Skeletal muscle cell (primary cell): Measurements from ENCODE around the gene CLDN4.

Source experiments
- DNase-seq: peaks from one replicate; pipeline ENCODE4 v3.0.0-alpha.2; 2010; ENCODE audit warnings: low read depth
- H3K4me3 ChIP-seq: 2 replicates; pipeline ENCODE4 v1.5.1; 2011; ENCODE audit warnings: low read depth, mild to moderate bottlenecking, control low read depth, low read length, moderate library complexity

The CLDN4 gene

DNA sequence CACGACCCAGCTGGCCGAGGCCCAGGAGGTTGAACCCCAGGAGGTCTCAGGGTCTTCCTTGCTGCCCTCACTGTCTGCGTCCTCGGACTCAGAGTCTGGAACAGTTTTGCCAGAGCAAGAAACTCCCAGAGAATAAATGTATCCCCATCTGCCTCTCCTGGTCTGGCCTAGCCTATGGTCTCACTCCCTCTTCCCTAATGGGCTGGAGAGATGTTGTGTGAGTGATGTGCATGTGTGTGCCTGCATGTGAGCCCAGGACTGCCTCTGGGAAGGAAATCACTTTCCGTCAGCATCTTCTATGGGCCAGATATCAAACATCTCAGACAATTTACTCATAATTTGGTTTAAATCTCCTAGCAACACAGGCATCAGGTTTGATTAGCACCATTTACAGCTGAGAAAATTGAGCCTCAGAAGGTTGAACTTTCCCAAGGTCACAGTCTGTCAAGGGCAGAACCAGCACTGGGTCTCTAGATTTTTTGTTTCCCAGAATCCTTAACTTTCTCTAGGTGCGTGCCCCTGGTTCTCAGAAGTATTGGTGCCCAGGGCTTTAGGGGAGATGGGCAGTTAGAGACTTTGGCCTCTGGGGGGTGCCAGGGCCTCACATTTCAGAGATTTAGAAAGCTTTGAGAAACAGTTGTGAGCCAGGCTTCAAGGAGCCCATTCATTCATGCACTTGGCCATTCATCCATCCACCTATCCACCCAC, 35.1 kb downstream of the CLDN4 start:
- no peak overlapping the region for H3K4me3 ChIP-seq
- no peak for DNase-seq

DNA sequence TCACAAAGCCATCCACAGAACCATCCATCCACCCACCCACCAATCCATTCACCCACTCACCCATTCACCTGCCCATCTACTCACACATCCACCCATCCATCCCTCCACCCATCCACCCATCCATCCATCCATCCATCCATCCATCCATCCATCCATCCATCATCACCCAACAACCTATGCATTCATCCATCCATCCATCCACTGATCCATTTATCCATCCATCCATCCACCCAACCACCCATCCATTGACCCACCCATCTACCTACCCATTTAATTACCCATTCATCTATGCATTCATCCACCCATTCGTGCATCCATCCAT, 35.6 kb downstream of the CLDN4 start:
- DNase-seq, result no peak
- no peak overlapping the region for H3K4me3 ChIP-seq

- DNase-seq, result no peak
- no peak overlapping the region for H3K4me3 ChIP-seq
Observed at GRCh38 chr7:73869011-73869798, 38.4 kb downstream of the CLDN4 start.

DNA sequence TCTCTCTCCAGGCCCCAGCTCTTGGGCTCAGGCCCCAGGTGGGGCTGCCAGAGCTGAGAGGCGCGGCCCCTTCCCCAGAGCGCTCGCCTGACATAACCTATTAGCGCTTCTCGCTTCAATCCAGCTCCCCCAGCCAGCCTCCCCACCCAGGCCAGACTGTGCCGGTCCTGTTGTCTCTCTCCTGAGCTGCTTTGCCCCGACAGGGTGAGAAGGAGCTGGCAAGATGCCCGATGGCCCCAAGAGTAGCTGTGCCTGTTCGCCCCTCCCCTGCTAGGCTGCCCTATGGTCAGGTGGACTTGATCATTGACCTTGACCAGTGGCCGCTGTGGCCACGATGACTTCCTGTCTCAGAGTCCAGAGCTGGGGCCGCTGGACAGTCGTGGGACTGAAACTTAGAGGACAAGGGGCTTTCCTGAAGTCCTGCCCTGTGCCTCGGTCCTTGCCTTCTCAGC, 39.3 kb downstream of the CLDN4 start:
- no peak for DNase-seq
- H3K4me3 ChIP-seq, result no peak overlapping the region

- no peak overlapping the region for H3K4me3 ChIP-seq
- no peak for DNase-seq
Observed at GRCh38 chr7:73871163-73872011, 40.6 kb downstream of the CLDN4 start.

DNA sequence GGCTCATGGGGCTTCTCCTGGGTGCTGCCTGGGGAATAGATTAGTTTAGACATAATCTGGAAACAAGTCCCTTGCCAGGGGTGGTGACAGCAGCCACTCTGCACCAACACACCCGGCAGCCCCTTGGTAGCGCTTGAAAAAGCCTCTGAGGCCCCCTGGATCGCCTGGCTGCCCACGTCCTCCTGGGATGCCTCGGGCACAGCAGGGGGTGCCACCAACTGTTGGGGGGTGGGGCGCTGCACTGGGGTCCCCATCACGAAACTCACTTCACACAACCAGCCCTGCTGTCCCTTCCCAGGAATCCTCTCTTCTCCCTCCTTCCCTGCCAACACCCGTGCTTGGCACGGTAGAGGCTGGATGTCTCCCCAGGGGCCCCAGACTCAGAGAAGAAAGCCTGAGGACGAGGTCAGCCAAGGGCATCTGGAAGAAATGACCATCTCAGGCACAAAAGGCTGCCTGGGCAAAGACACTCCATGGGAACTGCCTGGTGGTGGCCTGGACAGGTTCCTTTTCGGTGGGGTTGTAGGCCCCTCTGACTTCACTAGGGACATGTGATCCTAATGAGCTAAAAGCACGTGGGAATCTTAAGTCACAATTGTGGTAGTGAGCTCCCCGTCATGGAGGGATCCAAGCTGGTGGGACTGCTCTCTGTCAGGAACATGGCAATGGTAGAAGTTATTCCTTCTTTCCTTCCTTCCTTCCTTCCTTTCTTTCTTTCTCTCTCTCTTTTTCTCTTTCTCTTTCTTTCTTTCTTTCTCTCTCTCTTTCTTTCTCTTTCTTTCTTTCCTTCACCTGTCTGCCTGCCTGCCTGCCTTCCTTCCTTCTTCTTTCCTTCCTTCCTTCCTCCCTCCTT, 41.5 kb downstream of the CLDN4 start:
- no peak overlapping the region for H3K4me3 ChIP-seq
- no peak for DNase-seq

DNA sequence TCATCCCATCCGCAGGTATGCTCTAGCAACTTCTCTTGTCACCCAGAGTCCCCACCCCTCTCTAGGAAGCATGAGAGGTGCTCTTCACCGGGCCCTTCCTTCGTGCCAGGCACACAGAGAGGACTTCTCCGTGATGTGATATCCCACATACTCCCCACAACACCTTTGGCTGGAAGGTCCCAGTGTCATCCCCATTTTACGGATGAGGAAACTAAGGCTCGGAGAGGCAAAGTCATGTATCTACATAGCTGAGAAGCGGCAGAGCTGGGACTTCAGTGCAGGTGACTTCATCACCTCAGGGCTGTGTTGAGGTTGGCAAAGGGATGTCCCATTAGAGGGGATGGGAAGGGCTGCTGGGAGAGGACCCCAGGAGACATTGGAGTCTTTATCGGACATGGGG, 45.6 kb downstream of the CLDN4 start:
- no peak for DNase-seq
- H3K4me3 ChIP-seq, result no peak overlapping the region

DNA sequence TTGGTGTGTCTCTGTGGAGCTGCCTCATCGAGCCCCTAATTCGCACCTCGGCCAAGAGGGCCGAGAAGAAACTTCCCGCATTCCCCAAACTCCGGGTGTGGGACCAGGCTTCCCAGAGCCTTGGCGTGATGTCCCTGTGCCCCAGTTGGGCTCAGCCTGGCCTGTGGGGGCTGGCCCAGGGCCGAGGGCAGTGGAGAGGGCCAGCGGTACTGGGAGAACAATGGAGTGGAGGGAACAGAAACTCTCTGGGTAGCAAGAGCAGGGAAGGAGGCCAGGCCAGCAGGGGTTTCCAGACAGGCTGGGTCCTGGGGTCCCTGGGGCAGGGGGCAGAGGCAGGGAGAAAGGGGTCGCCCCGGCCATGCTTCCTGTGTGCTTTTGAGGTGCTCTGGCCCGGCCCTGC, 46.2 kb downstream of the CLDN4 start:
- no peak for DNase-seq
- H3K4me3 ChIP-seq, result no peak overlapping the region

DNA sequence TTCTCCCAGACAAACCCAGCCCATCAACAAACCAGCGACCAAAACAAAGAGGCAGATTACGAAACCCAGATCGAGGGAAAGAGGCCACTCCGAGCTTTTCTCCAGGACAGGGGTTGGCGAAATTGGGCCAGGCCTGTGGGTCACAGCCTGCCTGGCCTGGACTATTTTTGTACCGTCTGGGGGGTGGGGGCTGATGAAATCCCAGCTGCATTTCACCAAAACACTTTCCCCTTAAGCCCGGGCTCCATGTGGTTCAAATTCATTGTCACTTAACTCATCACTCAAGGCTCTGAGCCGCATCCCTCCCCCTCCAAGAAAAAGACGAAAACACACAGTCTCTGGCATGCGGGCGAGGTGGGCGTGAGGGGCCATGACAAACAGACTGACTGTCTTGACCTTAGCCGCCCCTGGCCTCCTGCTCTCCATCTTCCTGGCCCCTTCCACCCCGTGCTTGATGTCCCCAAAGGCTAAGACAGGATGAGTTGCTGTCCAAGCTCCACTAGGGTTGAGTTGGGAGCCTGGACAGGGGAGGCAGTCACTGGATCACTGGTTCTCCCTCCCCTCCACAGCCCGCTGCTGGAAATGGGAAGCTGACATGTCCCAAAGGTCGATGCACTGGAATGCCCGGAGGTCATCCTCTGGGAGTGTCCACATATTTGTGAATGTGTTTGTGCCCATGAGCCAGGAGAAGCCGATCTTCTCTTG, 49.3 kb downstream of the CLDN4 start:
- H3K4me3 ChIP-seq, result no peak overlapping the region
- DNase-seq, result no peak

GRCh38 chr7:73880755-73881328, 50.0 kb downstream of the CLDN4 start:
- no peak for DNase-seq

DNA sequence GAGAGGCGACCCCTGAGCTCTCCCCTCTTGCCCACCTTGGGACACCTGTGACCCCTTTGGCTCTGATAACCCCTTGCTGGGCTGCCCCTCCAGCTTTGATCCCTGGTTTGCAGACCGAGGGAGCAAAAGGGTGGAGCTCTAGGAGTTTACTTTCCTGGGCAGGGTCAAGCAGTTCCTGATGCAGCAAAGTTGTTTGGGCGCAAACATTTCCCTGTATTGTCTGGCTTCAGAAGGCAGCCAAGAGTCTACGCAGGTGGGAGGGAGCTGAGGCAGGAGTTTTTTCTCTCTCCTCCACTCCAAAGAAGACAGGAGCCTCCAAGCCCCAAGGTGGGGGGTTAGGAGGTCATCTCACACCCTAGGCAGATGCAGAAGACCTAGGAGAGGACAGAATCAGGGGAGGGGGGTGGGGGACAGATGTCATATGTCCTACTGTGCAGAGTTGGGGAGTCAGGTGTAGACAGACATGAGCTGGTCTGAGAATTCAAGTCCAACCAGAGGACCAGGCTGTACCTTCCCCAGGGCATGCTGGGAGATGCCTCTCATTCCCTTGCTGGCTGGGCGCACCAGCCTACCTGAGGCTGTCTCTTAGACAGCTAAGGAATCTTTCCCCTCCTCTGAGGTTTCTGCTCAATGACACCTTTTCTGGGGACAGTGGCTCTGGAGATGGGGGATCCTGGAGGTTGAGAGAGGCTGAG, 50.7 kb downstream of the CLDN4 start:
- H3K4me3 ChIP-seq, result no peak overlapping the region
- no peak for DNase-seq

More at GRCh38 chr7:73880755-73881328, 50.0 kb downstream of the CLDN4 start:
- H3K4me3 ChIP-seq, result no peak overlapping the region

DNA sequence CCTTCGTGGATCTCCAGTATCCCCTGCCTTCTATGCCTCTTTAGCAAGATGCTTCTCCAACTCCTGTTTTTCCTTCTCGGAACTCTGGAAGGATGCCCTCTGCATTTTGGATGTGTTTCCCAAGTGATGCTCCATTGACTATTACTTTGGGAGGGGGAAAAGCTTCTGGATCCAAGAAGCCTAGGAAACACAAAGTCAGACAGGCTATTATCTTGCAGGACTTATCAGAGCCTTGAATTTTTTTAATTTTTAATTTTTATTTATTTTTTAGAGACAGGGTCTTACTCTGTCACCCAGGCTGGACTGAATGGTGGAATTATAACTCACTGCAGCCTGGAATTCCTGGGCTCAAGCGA, 51.2 kb downstream of the CLDN4 start:
- no peak overlapping the region for H3K4me3 ChIP-seq
- no peak for DNase-seq
